Ramos (cell line): ENCODE results near the gene SMCR8.
"Not testable (repeated sequence)": the region's sequence is repeated elsewhere in the genome, so short reads cannot be mapped to it uniquely, and the experiment has no call there.

ENCODE experiments used
- in situ Hi-C: fragments of 300-500 bp; cut with MboI; formaldehyde crosslinking; loops from one replicate; pipeline ENCODE4 v1.14.3; 2022; ENCODE audit warnings: low sequenced_read_pairs; ENCODE audit not compliant: unreplicated experiment

Gene SMCR8

GRCh38 chr17:18315562-18315922 lies 449 bp downstream of the SMCR8 start:
- in situ Hi-C loops: no loop called here

GRCh38 chr17:18315961-18316360 lies 868 bp downstream of the SMCR8 start:
- in situ Hi-C loops: no loop called here

GRCh38 chr17:18318117-18318516 lies 3.0 kb downstream of the SMCR8 start:
- in situ Hi-C loops: no loop called here

GRCh38 chr17:18318771-18319450 lies 3.8 kb downstream of the SMCR8 start:
- in situ Hi-C loops: no loop called here

- in situ Hi-C loops: no loop called here
These were observed 4.6 kb downstream of the SMCR8 start for GRCh38 chr17:18319604-18320256.

GRCh38 chr17:18320301-18320700 lies 5.2 kb downstream of the SMCR8 start:
- in situ Hi-C loops: no loop called here

- in situ Hi-C loops: no loop called here
These were observed 6.2 kb downstream of the SMCR8 start for GRCh38 chr17:18321309-18321708.

- in situ Hi-C loops: no loop called here
These were observed 7.4 kb downstream of the SMCR8 start for GRCh38 chr17:18322522-18322921.

- in situ Hi-C loops: no loop called here
These were observed 7.9 kb downstream of the SMCR8 start for GRCh38 chr17:18323007-18323406.

GRCh38 chr17:18323507-18324139 lies 8.5 kb downstream of the SMCR8 start:
- in situ Hi-C loops: no loop called here

GRCh38 chr17:18324140-18325050 lies 9.3 kb downstream of the SMCR8 start:
- in situ Hi-C loops: no loop called here

- in situ Hi-C loops: no loop called here
These were observed 10.9 kb downstream of the SMCR8 start for GRCh38 chr17:18326039-18326438.

GRCh38 chr17:18326572-18326971 lies 11.5 kb downstream of the SMCR8 start:
- in situ Hi-C loops: no loop called here

GRCh38 chr17:18327093-18327492 lies 12.0 kb downstream of the SMCR8 start:
- in situ Hi-C loops: no loop called here

- in situ Hi-C loops: no loop called here
These were observed 12.5 kb downstream of the SMCR8 start for GRCh38 chr17:18327556-18327955.

- in situ Hi-C loops: no loop called here
These were observed 13.6 kb downstream of the SMCR8 start for GRCh38 chr17:18328643-18329204.

- in situ Hi-C loops: no loop called here
These were observed 16.8 kb downstream of the SMCR8 start for GRCh38 chr17:18331879-18332278.

- in situ Hi-C loops: no loop called here
These were observed 17.9 kb downstream of the SMCR8 start for GRCh38 chr17:18332909-18333489.

- in situ Hi-C loops: not testable (repeated sequence)
These were observed 23.1 kb downstream of the SMCR8 start for GRCh38 chr17:18338158-18338557.

GRCh38 chr17:18339933-18340332 lies 24.8 kb downstream of the SMCR8 start:
- in situ Hi-C loops: no loop called here
